HEK293T (cell line): Measurements from ENCODE around the gene HYAL2.
"Not testable (repeated sequence)": the region's sequence is repeated elsewhere in the genome, so short reads cannot be mapped to it uniquely, and the experiment has no call there.

Experiments
- CTCF ChIA-PET: fragments of 350-600 bp; formaldehyde crosslinking; extraction: SDS; loops from one replicate; lab custom pipeline; 2021; ENCODE audit warnings: antibody characterized with exemption, inconsistent platforms; lab: Yijun Ruan, JAX
- POLR2A ChIA-PET: fragments of 350-600 bp; formaldehyde crosslinking; extraction: SDS; loops from one replicate; lab custom pipeline; 2020; ENCODE audit warnings: antibody characterized with exemption, inconsistent platforms; lab: Yijun Ruan, JAX
- DNase-seq: peaks from one replicate; pipeline ENCODE4 v3.0.0; 2012; ENCODE audit warnings: mixed read lengths; ENCODE audit errors: extremely low spot score
- ARNT ChIP-seq: fragments of 450-650 bp; IDR thresholded peaks from 2 replicates; pipeline ENCODE4 v1.6.1; 2017; ENCODE audit warnings: mild to moderate bottlenecking
- BHLHE40 ChIP-seq: fragments of 450-650 bp; IDR thresholded peaks from 2 replicates; pipeline ENCODE4 v1.6.1; 2016; ENCODE audit warnings: mild to moderate bottlenecking, moderate library complexity, borderline replicate concordance
- CTBP1 ChIP-seq: fragments of 450-650 bp; IDR thresholded peaks from 2 replicates; pipeline ENCODE4 v1.6.1; 2016; ENCODE audit warnings: borderline replicate concordance
- ELF4 ChIP-seq: fragments of 450-650 bp; IDR thresholded peaks from 2 replicates; pipeline ENCODE4 v1.6.1; 2017; ENCODE audit warnings: antibody characterized with exemption
- FOXA1 ChIP-seq: fragments of 450-650 bp; IDR thresholded peaks from 2 replicates; pipeline ENCODE4 v1.6.1; 2016; ENCODE audit warnings: mild to moderate bottlenecking
- FOXK2 ChIP-seq: fragments of 450-650 bp; IDR thresholded peaks from 2 replicates; pipeline ENCODE4 v1.6.1; 2016; ENCODE audit warnings: mild to moderate bottlenecking
- FOXM1 ChIP-seq: fragments of 450-650 bp; IDR thresholded peaks from 2 replicates; pipeline ENCODE4 v1.6.1; 2017; ENCODE audit warnings: mild to moderate bottlenecking, borderline replicate concordance
- HDGF ChIP-seq: fragments of 450-650 bp; IDR thresholded peaks from 2 replicates; pipeline ENCODE4 v1.6.1; 2017; ENCODE audit warnings: antibody characterized with exemption, borderline replicate concordance
- L3MBTL2 ChIP-seq: fragments of 450-650 bp; conservative IDR thresholded peaks from 2 replicates; pipeline ENCODE4 v1.6.1; 2016; ENCODE audit warnings: mild to moderate bottlenecking
- LEF1 ChIP-seq: fragments of 450-650 bp; IDR thresholded peaks from 2 replicates; pipeline ENCODE4 v1.6.1; 2017; ENCODE audit warnings: mild to moderate bottlenecking, borderline replicate concordance
- NFRKB ChIP-seq: fragments of 450-650 bp; IDR thresholded peaks from 2 replicates; pipeline ENCODE4 v1.6.1; 2016; ENCODE audit warnings: mild to moderate bottlenecking, moderate library complexity
- SP1 ChIP-seq: fragments of 450-650 bp; IDR thresholded peaks from 2 replicates; pipeline ENCODE4 v1.6.1; 2017
- SUZ12 ChIP-seq: fragments of 450-650 bp; IDR thresholded peaks from 2 replicates; pipeline ENCODE4 v1.6.1; 2016; ENCODE audit warnings: mild to moderate bottlenecking
- TARDBP ChIP-seq: fragments of 450-650 bp; IDR thresholded peaks from 2 replicates; pipeline ENCODE4 v1.6.1; 2016
- ZNF384 ChIP-seq: fragments of 450-650 bp; IDR thresholded peaks from 2 replicates; pipeline ENCODE4 v1.6.1; 2016
- TF ChIP-seq, protein P1 (sequence below): fragments of 450-650 bp; IDR thresholded peaks from 2 replicates; pipeline ENCODE4 v1.6.1; 2016

Gene HYAL2

DNA sequence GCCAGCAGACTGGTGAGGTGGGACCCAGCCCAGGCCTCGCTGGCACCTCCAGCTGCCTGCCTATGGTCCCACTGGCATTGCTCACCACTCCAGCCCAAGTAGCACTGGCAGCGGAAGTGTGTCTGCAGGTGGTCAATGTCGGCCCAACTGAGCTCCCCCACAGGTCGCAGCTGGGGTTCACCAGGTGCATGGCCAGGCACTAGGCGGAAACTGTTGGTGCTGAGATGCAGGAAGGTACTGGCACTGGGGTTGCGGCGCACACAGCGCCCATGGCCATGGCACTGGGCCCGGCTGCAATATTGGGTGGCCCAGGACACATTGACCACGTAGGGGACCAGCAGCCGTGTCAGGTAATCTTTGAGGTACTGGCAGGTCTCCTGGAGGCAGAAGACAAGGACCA, 4.4 kb downstream of the HYAL2 start:
- POLR2A ChIA-PET = interaction anchor here (1.3 to 2.1 kb wide), 4 partner anchors 10 to 26 kb away, joined by 3 to 12 read pairs (median 6); partner anchors contain the start of genes HYAL3, IFRD2, NAA80 and TUSC2
- TF ChIP-seq ARNT (no peak), SUZ12 (no peak), SP1 (no peak), BHLHE40 (no peak), FOXK2 (no peak), ELF4 (no peak), L3MBTL2 (no peak), FOXM1 (no peak)
- DNase-seq = no peak
- CTCF ChIA-PET = no interaction called here

- POLR2A ChIA-PET = interaction anchor here (0.7 to 2.1 kb wide), 5 partner anchors 11 to 25 kb away, joined by 3 to 12 read pairs (median 4); partner anchors contain the start of genes HYAL3, IFRD2, NAA80 and TUSC2
- DNase-seq = no peak
- TF ChIP-seq FOXA1 (no peak), NFRKB (no peak), BHLHE40 (no peak), FOXK2 (no peak), CTBP1 (no peak), ELF4 (no peak)
- CTCF ChIA-PET = no interaction called here
Observed at GRCh38 chr3:50317300-50317699, 5.2 kb downstream of the HYAL2 start.

DNA sequence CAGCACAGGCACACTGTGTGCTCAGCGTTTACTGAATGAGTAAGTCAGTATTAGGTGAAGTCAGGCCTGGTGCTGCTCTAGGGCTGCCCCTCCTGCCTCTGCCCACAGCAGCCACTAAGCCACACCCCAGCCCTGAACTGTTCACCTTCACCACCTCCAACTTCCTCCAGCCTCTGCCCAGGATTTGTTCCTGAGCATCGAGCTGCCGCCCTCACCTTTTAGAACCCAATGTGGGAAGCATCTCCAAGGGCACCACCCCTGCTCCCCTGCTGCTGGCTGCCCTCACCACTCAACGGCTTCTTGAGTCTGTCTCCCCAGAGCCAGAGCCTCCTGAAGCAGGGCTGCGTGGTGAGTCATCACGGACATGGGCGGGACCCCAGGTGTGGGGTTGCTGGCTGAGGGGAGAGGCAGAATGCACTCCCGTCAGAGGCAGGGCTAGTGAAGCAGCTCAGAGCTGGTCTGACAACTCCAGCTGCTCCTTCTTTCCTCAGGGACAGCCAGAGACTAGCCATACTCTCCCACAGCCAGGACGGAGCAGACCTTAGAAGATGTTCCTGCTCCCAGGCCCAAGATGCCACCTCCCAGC, 5.8 kb downstream of the HYAL2 start:
- ChIA-PET CTCF (no interaction called here), POLR2A (interaction anchor here (0.7 to 2.1 kb wide), 3 partner anchors 12 to 25 kb away, joined by 3 to 7 read pairs (median 4); partner anchors contain the start of genes HYAL3, IFRD2, NAA80 and TUSC2)
- TF ChIP-seq BHLHE40 (no peak), L3MBTL2 (no peak), FOXA1 (no peak), FOXK2 (no peak), SP1 (no peak), HDGF (no peak), CTBP1 (no peak), ZNF384 (no peak), LEF1 (no peak), NFRKB (no peak), SUZ12 (no peak), ELF4 (no peak), ARNT (no peak), TARDBP (no peak), FOXM1 (no peak)
- TF ChIP-seq, protein P1, sequence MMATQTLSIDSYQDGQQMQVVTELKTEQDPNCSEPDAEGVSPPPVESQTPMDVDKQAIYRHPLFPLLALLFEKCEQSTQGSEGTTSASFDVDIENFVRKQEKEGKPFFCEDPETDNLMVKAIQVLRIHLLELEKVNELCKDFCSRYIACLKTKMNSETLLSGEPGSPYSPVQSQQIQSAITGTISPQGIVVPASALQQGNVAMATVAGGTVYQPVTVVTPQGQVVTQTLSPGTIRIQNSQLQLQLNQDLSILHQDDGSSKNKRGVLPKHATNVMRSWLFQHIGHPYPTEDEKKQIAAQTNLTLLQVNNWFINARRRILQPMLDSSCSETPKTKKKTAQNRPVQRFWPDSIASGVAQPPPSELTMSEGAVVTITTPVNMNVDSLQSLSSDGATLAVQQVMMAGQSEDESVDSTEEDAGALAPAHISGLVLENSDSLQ = no peak
- DNase-seq = no peak

- CTCF ChIA-PET = interaction anchor here (0.6 to 2.6 kb wide), 2 partner anchors 9 to 308 kb away, joined by 4 to 7 read pairs; no protein-coding TSS in a partner anchor
- POLR2A ChIA-PET = interaction anchor here (0.9 to 2.5 kb wide), 3 partner anchors 13 to 36 kb away, joined by 3 to 8 read pairs (median 5); partner anchors contain the start of genes CYB561D2, NPRL2 and TUSC2
- no peak for DNase-seq
- TF ChIP-seq FOXK2 (no peak), ZNF384 (no peak), FOXA1 (no peak), ARNT (no peak), L3MBTL2 (no peak)
- TF ChIP-seq, protein P1 = no peak
Observed at GRCh38 chr3:50314816-50315215, 7.7 kb downstream of the HYAL2 start.

DNA sequence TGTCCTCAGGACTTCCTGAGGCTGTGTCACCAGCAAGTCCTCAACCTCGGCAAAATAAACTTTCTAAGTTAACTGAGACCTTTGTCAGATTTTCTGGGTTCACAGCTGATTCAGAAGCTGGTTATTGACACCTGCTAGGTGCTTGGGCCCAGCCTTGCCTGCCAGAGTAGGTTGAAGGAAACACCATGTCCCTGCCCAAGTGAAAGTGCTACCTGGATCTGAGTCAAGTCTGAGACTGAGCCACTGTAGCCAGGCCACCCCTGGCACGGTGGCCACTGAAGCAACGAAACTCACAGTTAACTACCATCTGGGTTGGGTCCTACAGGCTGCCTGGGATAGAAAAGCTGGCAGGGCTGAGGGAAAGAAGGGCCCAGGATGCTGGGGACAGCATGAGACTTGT, 8.2 kb downstream of the HYAL2 start:
- DNase-seq = no peak
- POLR2A ChIA-PET = interaction anchor here (1.5 to 2.5 kb wide), 2 partner anchors 14 to 23 kb away, joined by 5 to 8 read pairs; partner anchors contain the start of gene TUSC2
- CTCF ChIA-PET = interaction anchor here (0.6 to 2.6 kb wide), 2 partner anchors 10 to 308 kb away, joined by 4 to 7 read pairs; no protein-coding TSS in a partner anchor
- TF ChIP-seq CTBP1 = no peak
- TF ChIP-seq FOXA1 = no peak
- no peak for TF ChIP-seq FOXM1
- TF ChIP-seq SP1 = no peak
- no peak for TF ChIP-seq ZNF384
- TF ChIP-seq BHLHE40 = no peak
- TF ChIP-seq SUZ12 = no peak
- TF ChIP-seq ELF4 = no peak
- no peak for TF ChIP-seq LEF1
- TF ChIP-seq, protein P1 = no peak
- no peak for TF ChIP-seq HDGF
- TF ChIP-seq TARDBP = no peak

- POLR2A ChIA-PET, DNase-seq, CTCF ChIA-PET: not testable (repeated sequence)
Observed at GRCh38 chr3:50312041-50312440, 10.5 kb downstream of the HYAL2 start.

- TF ChIP-seq FOXM1 (no peak), TARDBP (no peak), FOXA1 (no peak), FOXK2 (no peak), ZNF384 (no peak), NFRKB (no peak), BHLHE40 (no peak), HDGF (no peak), CTBP1 (no peak), SP1 (no peak), ARNT (no peak), LEF1 (no peak), SUZ12 (no peak), ELF4 (no peak), L3MBTL2 (no peak)
- TF ChIP-seq, protein P1 = no peak
- POLR2A ChIA-PET = interaction anchor here (0.9 to 1.2 kb wide), 2 partner anchors 15 to 16 kb away, joined by 3 read pairs; no protein-coding TSS in a partner anchor
- DNase-seq = no peak
- CTCF ChIA-PET = interaction anchor here (0.7 kb wide), 1 partner anchor 43 kb away, joined by 4 read pairs; no protein-coding TSS in a partner anchor
Observed at GRCh38 chr3:50304601-50305000, 17.9 kb downstream of the HYAL2 start.
